Ovary (tissue), 9 donors: ENCODE data around the gene NAV2. TPM values are rescaled to one million over a fixed set of nuclear protein-coding genes. Genes with fewer than 3 reads are reported as not detected.

Experiments
- DNase-seq, 5 donors: peaks; one replicate each; pipeline ENCODE4 v3.0.0-alpha.2; 2019 to 2020
- H3K27ac ChIP-seq, 2 donors: fragments of 200-600 bp; one replicate each; pipeline versions ENCODE4 v1.5.1 to v1.8.0; 2019 to 2022
- H3K27me3 ChIP-seq: fragments of 200-600 bp; one replicate; pipeline ENCODE4 v1.8.0; 2022
- H3K36me3 ChIP-seq: fragments of 200-600 bp; sonication (generic); one replicate; pipeline ENCODE4 v1.5.1; 2019
- H3K4me1 ChIP-seq: one replicate; pipeline ENCODE4 v1.8.1; 2013; ENCODE audit warnings: mild to moderate bottlenecking, moderate library complexity; ENCODE audit not compliant: insufficient read depth
- H3K4me3 ChIP-seq: fragments of 200-600 bp; sonication (generic); one replicate; pipeline ENCODE4 v1.5.1; 2017
- H3K9me3 ChIP-seq, 2 donors: fragments of 200-600 bp in 1 of 2; sonication (generic) in 1 of 2; one replicate each; pipeline versions ENCODE4 v1.5.1 to v1.8.1; 2013 to 2019; ENCODE audit warnings: mild to moderate bottlenecking in 1 of 2, moderate library complexity in 1 of 2
- EP300 ChIP-seq: sonication (generic); formaldehyde crosslinking; IDR thresholded peaks from one replicate; pipeline ENCODE4 v1.6.1; 2017; ENCODE audit warnings: antibody characterized with exemption
- POLR2A ChIP-seq: fragments of 450-650 bp; IDR thresholded peaks from one replicate; pipeline ENCODE4 v1.6.1; 2017; ENCODE audit warnings: antibody characterized with exemption, mild to moderate bottlenecking, moderate library complexity
- WGBS, 3 donors: extraction: QIAGEN DNeasy Blood & Tissue Kit in 1 of 3; methylation state at CpG; one replicate each; pipeline versions ENCODE4 v1.1.5 to v1.1.7; 2013 to 2017; 5-methylcytosine and 5-hydroxymethylcytosine counted together
- intact Hi-C, 4 donors: fragments of 100-400 bp; cut with DNase I; formaldehyde crosslinking; loops; one replicate each; pipeline versions ENCODE4 v1.11.0 to v1.15.1; 2022 to 2023
- polyA plus RNA-seq, 2 donors: library from polyadenylated mRNA; stranded (reverse); fragments of 200-250 nt in 1 of 2; fragments of 350-450 nt in 1 of 2; fragmentation: Illumina TruSeq in 1 of 2; extraction: RNeasy Lipid Tissue Mini Kit (QIAGEN cat#74804) in 1 of 2; gene quantifications; one replicate each; pipeline ENCODE4 v1.2.3, GENCODE V29; 2013 to 2014
- total RNA-seq, 7 donors: library from RNA; depleted of rRNA in 2 of 7; stranded (reverse); fragments of >200 nt in 2 of 7; fragmentation: NEBNext Ultra II Directional in 3 of 7; extraction: Animal tissue kit (Norgen Biotek cat#: 25700) in 3 of 7; gene quantifications; one replicate each; pipeline versions ENCODE4 v1.1.0 to v1.2.4, GENCODE V29; 2016 to 2023
- TF ChIP-seq, protein P1 (sequence below), 3 donors: fragments of 450-650 bp in 2 of 3; fragments of 200-600 bp in 1 of 3; IDR thresholded peaks; one replicate each; pipeline versions ENCODE4 v1.5.1 to v1.8.0; 2016 to 2022; ENCODE audit warnings: antibody characterized with exemption in 3 of 3, mild to moderate bottlenecking in 1 of 3
- donor health status: DM: no; HTN: no; CAD: no; lungs with moderate emphysema.
- donor health status: DM: no; HTN: no; CAD: no.
- donor health status: Bipolar disorder and iron deficiency.
- donor health status: DM: yes; HTN: yes; CAD: no.
- donor health status: DM: no; HTN: no; CAD: no.
- donor health status: DM: yes; HTN: yes; CAD: no.

The NAV2 gene
- total and polyA plus RNA-seq, 9 donors, result 2.9 to 14.1 (median 7.8) TPM

GRCh38 chr11:19701421-19701820 lies 11.2 kb upstream of the NAV2 start:
- WGBS, 3 donors, result 10 to 15% (median 14%) methylated on average over 2 of the region's 2 CpGs
- intact Hi-C loops, result no loop called here
- Histone ChIP-seq H3K27ac (no peak overlapping the region), H3K4me3 (no peak overlapping the region), H3K36me3 (no peaks in the 10 kb centered on the region), H3K27me3 (no peaks in the 10 kb centered on the region), H3K4me1 (peaks cover 6% of the 10 kb centered on the region), H3K9me3 (no peaks in the 10 kb centered on the region)
- DNase-seq, result no peak
- TF ChIP-seq, protein P1, sequence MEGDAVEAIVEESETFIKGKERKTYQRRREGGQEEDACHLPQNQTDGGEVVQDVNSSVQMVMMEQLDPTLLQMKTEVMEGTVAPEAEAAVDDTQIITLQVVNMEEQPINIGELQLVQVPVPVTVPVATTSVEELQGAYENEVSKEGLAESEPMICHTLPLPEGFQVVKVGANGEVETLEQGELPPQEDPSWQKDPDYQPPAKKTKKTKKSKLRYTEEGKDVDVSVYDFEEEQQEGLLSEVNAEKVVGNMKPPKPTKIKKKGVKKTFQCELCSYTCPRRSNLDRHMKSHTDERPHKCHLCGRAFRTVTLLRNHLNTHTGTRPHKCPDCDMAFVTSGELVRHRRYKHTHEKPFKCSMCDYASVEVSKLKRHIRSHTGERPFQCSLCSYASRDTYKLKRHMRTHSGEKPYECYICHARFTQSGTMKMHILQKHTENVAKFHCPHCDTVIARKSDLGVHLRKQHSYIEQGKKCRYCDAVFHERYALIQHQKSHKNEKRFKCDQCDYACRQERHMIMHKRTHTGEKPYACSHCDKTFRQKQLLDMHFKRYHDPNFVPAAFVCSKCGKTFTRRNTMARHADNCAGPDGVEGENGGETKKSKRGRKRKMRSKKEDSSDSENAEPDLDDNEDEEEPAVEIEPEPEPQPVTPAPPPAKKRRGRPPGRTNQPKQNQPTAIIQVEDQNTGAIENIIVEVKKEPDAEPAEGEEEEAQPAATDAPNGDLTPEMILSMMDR (IDR thresholded peaks at IDR 0.05), result no peak
- no peak for TF ChIP-seq POLR2A
- no peak for TF ChIP-seq EP300

GRCh38 chr11:19702620-19703019 lies 10.0 kb upstream of the NAV2 start:
- peaks cover 6% of the 10 kb centered on the region for H3K4me1 ChIP-seq
- WGBS, 3 donors, result 95 to 98% (median 96%) methylated on average over 3 of the region's 3 CpGs
- no peaks in the 10 kb centered on the region for H3K36me3 ChIP-seq
- intact Hi-C loops, result no loop called here
- H3K4me3 ChIP-seq, result no peak overlapping the region
- no peaks in the 10 kb centered on the region for H3K9me3 ChIP-seq
- no peak overlapping the region for H3K27ac ChIP-seq
- DNase-seq, result no peak
- TF ChIP-seq EP300 (no peak), POLR2A (no peak)
- TF ChIP-seq, protein P1 (IDR thresholded peaks at IDR 0.05), result no peak
- no peaks in the 10 kb centered on the region for H3K27me3 ChIP-seq

DNA sequence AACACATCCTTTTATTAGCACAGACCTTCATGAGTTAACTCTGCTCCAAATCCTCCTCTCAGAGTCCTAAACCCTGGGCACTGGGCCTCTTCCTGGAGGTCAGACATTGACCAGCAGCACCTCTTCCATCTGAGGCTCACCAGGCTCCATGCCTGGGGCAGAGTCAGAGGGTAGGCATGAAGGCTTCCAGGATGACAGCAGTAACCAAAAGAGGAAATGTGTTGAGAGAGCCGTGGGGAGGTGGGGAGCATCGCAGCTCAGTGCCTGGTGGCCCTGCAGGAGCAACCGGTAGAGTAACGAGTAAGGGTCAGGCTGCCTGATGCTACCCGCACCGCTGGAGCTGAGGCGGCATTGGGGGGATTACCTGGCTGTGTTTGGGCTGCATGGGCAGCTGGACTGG lies 9.4 kb upstream of the NAV2 start:
- Histone ChIP-seq H3K9me3 (no peaks in the 10 kb centered on the region), H3K27me3 (no peaks in the 10 kb centered on the region), H3K4me1 (peaks cover 6% of the 10 kb centered on the region), H3K27ac (no peak overlapping the region), H3K4me3 (no peak overlapping the region), H3K36me3 (no peaks in the 10 kb centered on the region)
- no peak for DNase-seq
- intact Hi-C loops, result no loop called here
- TF ChIP-seq, protein P1 (IDR thresholded peaks at IDR 0.05), result no peak
- TF ChIP-seq EP300 (no peak), POLR2A (no peak)
- WGBS, 3 donors, result 88 to 92% (median 91%) methylated on average over 7 of the region's 7 CpGs

GRCh38 chr11:19704213-19704612 lies 8.4 kb upstream of the NAV2 start:
- no peaks in the 10 kb centered on the region for H3K27me3 ChIP-seq
- H3K9me3 ChIP-seq, result no peaks in the 10 kb centered on the region
- intact Hi-C loops, result no loop called here
- H3K4me3 ChIP-seq, result no peak overlapping the region
- H3K36me3 ChIP-seq, result no peaks in the 10 kb centered on the region
- 76 to 95% (median 93%) methylated on average over 1 of the region's 1 CpG for WGBS, 3 donors
- peaks cover 6% of the 10 kb centered on the region for H3K4me1 ChIP-seq
- TF ChIP-seq EP300, result no peak
- no peak for TF ChIP-seq POLR2A
- TF ChIP-seq, protein P1 (IDR thresholded peaks at IDR 0.05), result no peak
- no peak for DNase-seq
- no peak overlapping the region for H3K27ac ChIP-seq
